HepG2 (cell line): Measurements from ENCODE around the gene KCNQ1OT1. TPM values are rescaled to one million over a fixed set of nuclear protein-coding genes. Genes with fewer than 3 reads are reported as not detected.

Experiments
- ATAC-seq: fragments of 200-7000 bp; cut with Tn5 transposase; 3 replicates; pipeline ENCODE4 v1.9.1; 2020; ENCODE audit warnings: mild to moderate bottlenecking, moderate library complexity
- BruUV-seq: library from RNA; stranded (reverse); fragments of 400-500 nt; replicated peaks from 2 replicates; lab custom pipeline; 2021; lab: Mats Ljungman, UMichigan
- CTCF ChIA-PET: fragments of 300-600 bp; formaldehyde crosslinking; extraction: SDS; loops from one replicate; lab custom pipeline; 2021; ENCODE audit warnings: low total read pairs, inconsistent platforms, low intra/inter-chr PET ratio; lab: Yijun Ruan, JAX
- POLR2A ChIA-PET: fragments of 350-600 bp; sonication (Branson Sonifier 250); formaldehyde crosslinking; loops from one replicate; lab custom pipeline; 2020; ENCODE audit warnings: antibody characterized with exemption, inconsistent platforms; lab: Yijun Ruan, JAX
- DNase-seq: peaks from one replicate; pipeline ENCODE4 v3.0.0-alpha.2; 2015; ENCODE audit warnings: low spot score
- FAIRE-seq: peaks from 3 replicates; lab custom pipeline; 2011; peaks lifted over from hg19 to GRCh38; lab: Jason Lieb, UNC
- H2AFZ ChIP-seq: one replicate; pipeline ENCODE4 v1.6.1; 2011; ENCODE audit warnings: low read length, inconsistent platforms
- H3K27ac ChIP-seq: fragments of 300-600 bp; 3 replicates; pipeline ENCODE4 v1.8.0; 2011; ENCODE audit warnings: mixed run types, mild to moderate bottlenecking, mixed read lengths, low read length, inconsistent platforms; ENCODE audit not compliant: insufficient read depth; ENCODE audit errors: extremely low read length
- H3K27me3 ChIP-seq, 2 experiments: fragments of 200-600 bp in 1 of 2; 2 replicates in 1 of 2; 3 replicates in 1 of 2; pipeline versions ENCODE4 v1.6.0 to v1.8.0; 2011; ENCODE audit warnings: low read length in 2 of 2, mild to moderate bottlenecking in 2 of 2, moderate library complexity in 2 of 2, inconsistent platforms in 1 of 2; ENCODE audit not compliant: insufficient read depth in 2 of 2, control insufficient read depth in 1 of 2
- H3K36me3 ChIP-seq, 2 experiments: fragments of 200-600 bp in 1 of 2; replicated peaks in 1 of 2; 2 replicates in 1 of 2; 3 replicates in 1 of 2; pipeline versions ENCODE4 v1.5.1 to v1.8.0; 2011; ENCODE audit warnings: low read length in 2 of 2, inconsistent platforms in 1 of 2; ENCODE audit not compliant: insufficient read depth in 2 of 2, control insufficient read depth in 1 of 2
- H3K4me1 ChIP-seq: 2 replicates; pipeline ENCODE4 v1.5.1; 2012; ENCODE audit warnings: low read length, inconsistent platforms; ENCODE audit not compliant: insufficient read depth
- H3K4me2 ChIP-seq: 2 replicates; pipeline ENCODE4 v1.6.0; 2011; ENCODE audit warnings: low read depth, low read length, inconsistent platforms
- H3K4me3 ChIP-seq, 3 experiments: fragments of 200-600 bp in 1 of 3; sonication (generic), shearing (Covaris generic) in 1 of 3; replicated peaks in 1 of 3; 2 replicates each; pipeline ENCODE4 v1.5.1; 2011 to 2016; ENCODE audit warnings: low read length in 3 of 3, inconsistent platforms in 2 of 3, low read depth in 2 of 3, mild to moderate bottlenecking in 2 of 3, control low read depth in 1 of 3, mixed read lengths in 1 of 3; ENCODE audit not compliant: insufficient read depth in 1 of 3
- H3K79me2 ChIP-seq: one replicate; pipeline ENCODE4 v1.6.1; 2011; ENCODE audit warnings: low read length, inconsistent platforms; ENCODE audit not compliant: insufficient read depth
- H3K9ac ChIP-seq: 2 replicates; pipeline ENCODE4 v1.6.0; 2011; ENCODE audit warnings: mild to moderate bottlenecking, low read depth, low read length, inconsistent platforms; ENCODE audit not compliant: insufficient read depth
- H3K9me3 ChIP-seq: 2 replicates; pipeline ENCODE4 v1.5.1; 2012; ENCODE audit warnings: mild to moderate bottlenecking, low read length
- H4K20me1 ChIP-seq: 2 replicates; pipeline ENCODE4 v1.6.0; 2011; ENCODE audit warnings: inconsistent platforms, mild to moderate bottlenecking, low read length, moderate library complexity; ENCODE audit not compliant: insufficient read depth
- AHDC1 ChIP-seq: sonication (generic); formaldehyde crosslinking; IDR thresholded peaks from 2 replicates; pipeline ENCODE4 v1.5.1; 2020; ENCODE audit warnings: mild to moderate bottlenecking, missing genetic modification reagents, borderline replicate concordance
- BRF2 ChIP-seq: sonication (generic); formaldehyde crosslinking; IDR thresholded peaks from 2 replicates; pipeline ENCODE4 v1.8.1; 2022; ENCODE audit warnings: mild to moderate bottlenecking, missing genetic modification reagents
- CAMTA2 ChIP-seq: sonication (generic); formaldehyde crosslinking; IDR thresholded peaks from 2 replicates; pipeline ENCODE4 v1.4.0; 2020; ENCODE audit warnings: mild to moderate bottlenecking, missing genetic modification reagents, borderline replicate concordance
- CBFB ChIP-seq: sonication (generic); formaldehyde crosslinking; IDR thresholded peaks from 2 replicates; pipeline ENCODE4 v1.4.0; 2020; ENCODE audit warnings: missing genetic modification reagents
- EED ChIP-seq: sonication (generic); formaldehyde crosslinking; IDR thresholded peaks from 2 replicates; pipeline ENCODE4 v1.5.0; 2020; ENCODE audit warnings: mild to moderate bottlenecking, missing genetic modification reagents
- FOXM1 ChIP-seq: sonication (generic); formaldehyde crosslinking; IDR thresholded peaks from 2 replicates; pipeline ENCODE4 v1.5.0; 2020; ENCODE audit warnings: missing genetic modification reagents
- KAT2B ChIP-seq: fragments of 150-350 bp; IDR thresholded peaks from 2 replicates; pipeline ENCODE4 v1.6.1; 2014; ENCODE audit warnings: low read depth, low read length, borderline replicate concordance
- NFATC3 ChIP-seq: sonication (generic); formaldehyde crosslinking; IDR thresholded peaks from 2 replicates; pipeline ENCODE4 v1.5.1; 2020; ENCODE audit warnings: mild to moderate bottlenecking, missing genetic modification reagents
- POLR2AphosphoS5 ChIP-seq: IDR thresholded peaks from 2 replicates; pipeline ENCODE4 v1.6.1; 2012; ENCODE audit warnings: low read depth, low read length
- SALL2 ChIP-seq: sonication (generic); formaldehyde crosslinking; IDR thresholded peaks from 2 replicates; pipeline ENCODE4 v1.8.1; 2023; ENCODE audit warnings: mild to moderate bottlenecking, missing genetic modification reagents, inconsistent platforms
- SP4 ChIP-seq: sonication (generic); formaldehyde crosslinking; IDR thresholded peaks from 2 replicates; pipeline ENCODE4 v1.8.1; 2023; ENCODE audit warnings: mild to moderate bottlenecking, missing genetic modification reagents
- TOE1 ChIP-seq: sonication (generic); formaldehyde crosslinking; IDR thresholded peaks from 2 replicates; pipeline ENCODE4 v1.4.0; 2020; ENCODE audit warnings: mild to moderate bottlenecking, missing genetic modification reagents
- TP53 ChIP-seq: sonication (generic); formaldehyde crosslinking; conservative IDR thresholded peaks from 2 replicates; pipeline ENCODE4 v1.4.0; 2020; ENCODE audit warnings: missing genetic modification reagents
- ZBTB8A ChIP-seq: sonication (generic); formaldehyde crosslinking; IDR thresholded peaks from 2 replicates; pipeline ENCODE4 v1.4.0; 2020; ENCODE audit warnings: mild to moderate bottlenecking, low read depth, missing genetic modification reagents, borderline replicate concordance
- ZC3H13 ChIP-seq: sonication (generic); formaldehyde crosslinking; IDR thresholded peaks from 2 replicates; pipeline ENCODE4 v1.8.1; 2023; ENCODE audit warnings: mild to moderate bottlenecking, missing genetic modification reagents, moderate library complexity
- ZNF264 ChIP-seq: sonication (generic); formaldehyde crosslinking; IDR thresholded peaks from 2 replicates; pipeline ENCODE4 v1.4.0; 2020; ENCODE audit warnings: missing genetic modification reagents
- WGBS: methylation state at CpG from one replicate; pipeline ENCODE4 v1.1.6; 2017; ENCODE audit warnings: low lambda C conversion rate; 5-methylcytosine and 5-hydroxymethylcytosine counted together
- in situ Hi-C: cut with HindIII; loops from 2 replicates; pipeline ENCODE4 v1.10.0; 2017; ENCODE audit warnings: low pct_unique_long_range_greater_than_20kb; ENCODE audit not compliant: extremely low pct_ligation_motif_present
- intact Hi-C: fragments of 100-400 bp; cut with micrococcal nuclease; formaldehyde crosslinking; loops from one replicate; pipeline ENCODE4 v1.10.0; 2022; ENCODE audit not compliant: unreplicated experiment
- polyA plus RNA-seq, 8 experiments: library from polyadenylated mRNA; depleted of rRNA in 3 of 8; stranded (reverse) in 7 of 8; unstranded in 1 of 8; fragments of >200 nt; fragmentation: Illumina TruSeq in 4 of 8; extraction: Trizol in 4 of 8; gene quantifications; 2 replicates each; pipeline versions ENCODE4 v1.2.1 to v1.2.3, GENCODE V29; 2011 to 2016; ENCODE audit warnings: low read depth in 4 of 8, missing spikeins in 1 of 8, mixed read lengths in 1 of 8; ENCODE audit not compliant: insufficient read depth in 1 of 8
- total RNA-seq, 5 experiments: library from RNA; depleted of rRNA; stranded (reverse); fragments of >200 nt; fragmentation: Illumina TruSeq; extraction: Trizol; gene quantifications; 2 replicates each; pipeline ENCODE4 v1.2.3, GENCODE V29; 2016; ENCODE audit warnings: low read depth in 1 of 5

KCNQ1OT1 gene
- total and polyA plus RNA-seq, 2 of the 13 experiments (the other 11 are each of a cell fraction or from before 2014, with no cell fraction given), result 1.3 to 18.9 TPM

GRCh38 chr11:2583605-2583958 lies 116.2 kb downstream of the KCNQ1OT1 start:
- H3K4me3 ChIP-seq, result no peak overlapping the region
- H3K9ac ChIP-seq, result no peak overlapping the region
- intact Hi-C loops, result no loop called here
- H3K27ac ChIP-seq, result no peak overlapping the region
- H3K79me2 ChIP-seq, result no peaks in the 10 kb centered on the region
- no peak overlapping the region for H3K4me2 ChIP-seq
- FAIRE-seq, result no peak
- WGBS, result 20% methylated on average over 4 of the region's 6 CpGs
- no peaks in the 10 kb centered on the region for H3K36me3 ChIP-seq
- TF ChIP-seq TOE1 (no peak), FOXM1 (CRISPR knock-in tag) (no peak), NFATC3 (CRISPR knock-in tag) (no peak), CAMTA2 (CRISPR knock-in tag) (no peak), POLR2AphosphoS5 (no peak), TP53 (no peak), ZBTB8A (CRISPR knock-in tag) (no peak), SP4 (CRISPR knock-in tag) (no peak), AHDC1 (CRISPR knock-in tag) (no peak), ZNF264 (CRISPR knock-in tag) (no peak), CBFB (CRISPR knock-in tag) (no peak), SALL2 (no peak), EED (CRISPR knock-in tag) (no peak), BRF2 (CRISPR knock-in tag) (no peak), KAT2B (no peak), ZC3H13 (no peak)
- TF ChIP-seq, all 625 proteins: peak for 0
- H4K20me1 ChIP-seq, result no peaks in the 10 kb centered on the region
- ChIA-PET CTCF (no interaction called here), POLR2A (no interaction called here)
- no peaks in the 10 kb centered on the region for H3K4me1 ChIP-seq
- no TSS peak for BruUV-seq
- in situ Hi-C loops, result no loop called here
- H2AFZ ChIP-seq, result no peak overlapping the region
- H3K9me3 ChIP-seq, result no peaks in the 10 kb centered on the region
- no peak for ATAC-seq
- peaks cover 23 to 86% of the 10 kb centered on the region in 2 experiments for H3K27me3 ChIP-seq
- DNase-seq, result no peak
